ENCODE measurements around the gene PCDH10. TPM values are rescaled to one million over a fixed set of nuclear protein-coding genes. Genes with fewer than 3 reads are reported as not detected.

The PCDH10 gene
- total and polyA plus RNA-seq, 10 of the 15 experiments (the other 5 are each of a cell fraction or from before 2014, with no cell fraction given): under 0.01 to 0.38 (median 0.02) TPM; not detected in 6

DNA sequence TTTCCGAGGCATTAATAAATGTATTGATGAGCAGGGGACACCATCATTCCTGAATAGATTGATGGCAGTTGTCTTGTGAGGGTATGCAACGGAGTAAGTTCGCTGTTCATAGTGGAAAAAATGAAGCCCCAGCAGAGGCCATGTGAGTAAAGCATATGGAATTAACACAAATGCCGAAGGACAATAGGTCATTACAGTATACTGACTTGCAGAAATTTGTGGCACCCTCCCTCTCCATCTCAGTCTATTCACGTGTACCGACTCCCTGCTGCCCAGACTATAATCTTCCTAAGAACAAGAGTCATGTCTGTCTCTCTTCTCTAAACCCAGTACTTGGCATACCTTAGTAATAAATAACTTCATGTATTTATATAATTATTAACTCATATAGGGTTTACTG, 47.1 kb upstream of the PCDH10 start (continued):
- TF ChIP-seq EZH2 (IDR thresholded peaks at IDR 0.05; ENCODE audit: borderline replicate concordance, control insufficient read depth, low read depth, low read length) (no peak), MYB (IDR thresholded peaks at IDR 0.05; ENCODE audit: borderline replicate concordance, low read depth, low read length) (no peak), CBFB (IDR thresholded peaks at IDR 0.05; ENCODE audit: low read depth) (no peak), E2F8 (IDR thresholded peaks at IDR 0.05; ENCODE audit: low read depth, partially characterized antibody) (no peak), ZNF687 (IDR thresholded peaks at IDR 0.05) (no peak)
